Stimulated activated CD4-positive, alpha-beta T cell treated with anti-CD3 and anti-CD28 coated beads, Interleukin-4, amount 100 ng/mL, for 4 hours (primary cell): Measurements from ENCODE around the gene ACBD4.
A peak's percentile ranks its signal among the peaks of the same experiment; 100 is the strongest.

Source experiments
- DNase-seq, 2 experiments: peaks; one replicate each; pipeline ENCODE4 v3.0.0-alpha.2; 2020

Gene ACBD4, protein sequence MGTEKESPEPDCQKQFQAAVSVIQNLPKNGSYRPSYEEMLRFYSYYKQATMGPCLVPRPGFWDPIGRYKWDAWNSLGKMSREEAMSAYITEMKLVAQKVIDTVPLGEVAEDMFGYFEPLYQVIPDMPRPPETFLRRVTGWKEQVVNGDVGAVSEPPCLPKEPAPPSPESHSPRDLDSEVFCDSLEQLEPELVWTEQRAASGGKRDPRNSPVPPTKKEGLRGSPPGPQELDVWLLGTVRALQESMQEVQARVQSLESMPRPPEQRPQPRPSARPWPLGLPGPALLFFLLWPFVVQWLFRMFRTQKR

DNA sequence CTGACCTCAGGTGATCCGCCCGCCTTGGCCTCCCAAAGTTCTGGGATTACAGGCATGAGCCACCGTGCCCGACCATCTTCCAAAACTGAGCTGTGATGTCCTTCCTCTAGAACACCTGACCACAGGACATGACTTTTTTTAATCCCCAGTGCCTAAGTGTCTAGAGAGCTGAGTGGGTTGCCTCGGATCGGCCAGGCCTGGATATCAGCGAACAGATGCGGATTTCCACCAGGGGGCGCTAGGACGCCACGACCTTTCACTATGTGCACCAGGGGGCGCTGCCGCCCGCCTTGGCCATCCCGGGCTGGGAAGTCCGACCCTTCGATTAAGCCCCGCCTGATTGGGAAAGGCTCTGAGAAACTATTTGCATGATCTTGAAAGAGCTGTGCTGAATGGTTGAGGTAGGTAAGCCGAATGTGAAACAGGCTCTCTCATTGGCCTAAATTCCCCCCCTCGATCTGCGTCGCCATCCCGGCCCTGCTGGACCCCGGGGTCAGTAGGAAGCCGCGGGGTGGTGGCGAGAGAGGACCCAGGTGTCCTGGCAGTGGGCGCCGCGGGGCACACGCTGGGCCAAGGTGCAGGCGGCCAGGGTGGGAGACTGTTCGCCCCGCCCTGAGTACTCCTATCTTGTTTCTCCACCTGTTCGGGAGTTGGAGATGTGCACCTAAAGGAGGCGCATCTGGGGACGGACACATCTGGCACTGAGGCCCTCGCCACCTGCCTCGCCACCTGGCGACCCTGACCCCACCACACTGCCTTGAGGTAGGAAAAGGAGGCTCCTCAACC, at the start of gene ACBD4:
Gene ACBD4 (plus strand): TSS at position 496 of the 786 bp plus-strand sequence. CDS start 458 bp downstream, outside the sequence.
- peak; percentile 94 to 95 for DNase-seq

DNA sequence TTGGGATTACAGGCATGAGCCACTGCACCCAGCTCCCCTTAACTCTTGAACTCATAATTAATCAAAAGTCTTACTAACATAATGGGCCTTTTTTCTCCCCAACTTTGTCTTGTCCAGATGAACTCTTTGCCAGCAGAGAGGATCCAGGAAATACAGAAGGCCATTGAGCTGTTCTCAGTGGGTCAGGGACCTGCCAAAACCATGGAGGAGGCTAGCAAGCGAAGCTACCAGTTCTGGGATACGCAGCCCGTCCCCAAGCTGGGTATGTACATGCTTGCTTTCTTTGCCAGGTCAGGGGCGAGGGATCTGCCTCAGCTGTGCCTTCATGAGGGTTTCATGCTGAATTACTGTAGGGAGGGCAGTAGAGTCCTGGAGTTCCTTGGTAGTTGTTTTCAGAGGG, 49.1 kb upstream of the ACBD4 start:
- DNase-seq: no peak

DNA sequence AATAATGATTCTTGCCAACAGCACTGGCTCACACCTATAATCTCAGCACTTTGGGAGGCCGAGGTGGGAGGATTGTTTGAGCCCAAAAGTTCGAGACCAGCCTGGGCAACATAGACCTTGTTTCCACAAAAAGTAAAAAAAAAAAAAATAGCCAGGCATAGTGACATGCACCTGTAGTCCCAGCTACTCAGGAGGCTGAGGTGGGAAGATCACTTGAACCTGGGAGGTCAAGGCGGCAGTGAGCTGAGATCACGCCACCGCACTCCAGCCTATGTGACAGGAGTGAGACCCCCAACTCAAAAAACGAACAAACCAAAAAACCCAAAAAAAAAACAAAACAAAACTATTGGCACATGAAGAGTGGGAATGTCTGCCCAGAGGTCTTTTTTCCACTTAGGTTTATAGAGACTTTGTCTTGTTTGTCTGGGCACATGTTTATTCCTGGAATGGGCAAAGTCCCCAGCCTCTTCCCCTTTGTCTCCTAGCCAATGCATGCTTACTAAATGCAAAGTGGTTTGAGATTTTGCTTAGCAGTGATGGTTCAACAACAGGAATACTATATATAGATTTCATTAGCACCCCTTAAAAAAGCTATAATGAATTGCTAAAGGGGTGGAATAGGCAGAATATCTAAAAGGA, 48.5 kb upstream of the ACBD4 start:
- DNase-seq: no peak

DNA sequence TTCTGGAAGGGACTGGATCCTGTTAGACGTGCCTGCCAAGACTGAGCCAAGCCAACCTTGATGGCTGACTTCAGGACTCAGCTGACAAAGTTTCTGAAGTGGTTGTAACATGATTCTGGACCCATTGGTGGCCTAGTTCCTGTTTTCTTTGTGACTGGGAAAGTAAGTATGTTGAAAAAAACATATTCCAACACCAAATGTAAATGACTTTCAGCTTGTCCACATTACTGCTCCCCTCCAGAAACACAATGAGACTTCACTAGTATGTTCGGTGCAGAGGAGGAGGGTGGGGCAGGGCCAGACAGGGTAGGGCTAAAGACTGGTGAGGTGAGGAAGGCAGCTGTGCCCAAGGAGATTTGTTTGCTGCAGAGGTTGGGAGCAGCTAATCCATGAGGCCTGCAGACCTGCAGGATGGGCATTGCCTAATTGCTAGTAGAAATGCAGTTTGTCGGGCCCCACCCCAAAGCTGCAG, 47.9 kb upstream of the ACBD4 start:
- DNase-seq: no peak

DNA sequence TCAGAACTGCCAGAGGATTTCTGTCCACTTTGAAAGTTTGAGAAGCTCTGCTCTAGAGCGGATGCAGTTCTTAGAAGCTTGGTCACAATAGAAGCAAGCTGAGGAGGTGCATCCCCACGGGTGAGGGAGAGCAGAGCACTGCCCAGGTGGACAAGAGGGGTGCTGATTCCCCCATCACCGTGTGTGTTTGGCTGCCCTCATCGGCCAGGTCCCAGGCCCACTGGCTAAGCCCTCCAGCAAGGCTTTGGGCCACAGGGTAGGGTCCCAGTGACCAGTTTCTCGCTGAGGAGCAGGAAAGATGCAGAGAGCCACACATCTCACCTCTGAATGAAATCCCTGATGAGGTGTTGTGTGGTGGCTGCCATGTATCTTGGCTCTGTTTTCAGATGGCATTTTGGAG, 47.5 kb upstream of the ACBD4 start:
- DNase-seq: no peak

DNA sequence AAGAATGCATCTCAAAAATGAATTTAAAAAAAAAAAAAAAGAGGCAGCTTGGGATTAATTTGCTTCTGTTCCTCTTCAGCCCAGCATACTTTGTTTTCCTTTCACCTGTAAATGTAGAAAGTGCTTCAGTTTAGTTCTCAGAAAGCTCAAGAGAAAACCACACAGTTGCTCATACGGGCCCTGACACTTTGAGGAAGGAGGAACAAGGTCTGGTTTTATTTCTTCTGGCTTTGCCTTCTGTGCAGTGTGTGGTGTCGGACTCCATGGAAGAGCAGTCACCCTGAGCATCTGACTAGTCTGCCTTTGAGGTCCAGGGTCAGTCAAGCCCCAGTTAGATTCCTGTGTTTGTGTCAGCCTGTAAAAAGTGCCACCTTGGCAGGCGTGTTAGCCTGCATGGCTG, 46.7 kb upstream of the ACBD4 start:
- DNase-seq: no peak

DNA sequence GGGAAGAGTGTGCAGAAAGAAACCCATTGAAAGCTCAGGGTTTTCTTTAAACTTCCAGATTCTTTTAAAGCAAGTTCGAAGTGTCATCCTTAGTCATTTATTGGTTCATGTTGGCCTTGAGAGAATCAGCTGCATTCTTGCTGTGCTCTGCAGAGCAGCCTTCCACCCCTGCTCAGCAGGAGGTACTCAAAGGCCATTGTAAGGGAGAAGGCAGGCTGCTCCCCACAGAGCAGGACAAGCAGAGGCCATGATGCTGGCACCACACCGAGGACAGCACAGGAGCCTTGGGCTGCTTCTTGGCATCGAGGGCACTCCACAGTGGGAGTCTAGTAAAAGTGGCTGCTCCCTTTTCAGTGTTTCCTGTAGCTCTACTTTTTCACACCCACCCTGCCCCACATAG, 44.8 kb upstream of the ACBD4 start:
- no peak for DNase-seq

DNA sequence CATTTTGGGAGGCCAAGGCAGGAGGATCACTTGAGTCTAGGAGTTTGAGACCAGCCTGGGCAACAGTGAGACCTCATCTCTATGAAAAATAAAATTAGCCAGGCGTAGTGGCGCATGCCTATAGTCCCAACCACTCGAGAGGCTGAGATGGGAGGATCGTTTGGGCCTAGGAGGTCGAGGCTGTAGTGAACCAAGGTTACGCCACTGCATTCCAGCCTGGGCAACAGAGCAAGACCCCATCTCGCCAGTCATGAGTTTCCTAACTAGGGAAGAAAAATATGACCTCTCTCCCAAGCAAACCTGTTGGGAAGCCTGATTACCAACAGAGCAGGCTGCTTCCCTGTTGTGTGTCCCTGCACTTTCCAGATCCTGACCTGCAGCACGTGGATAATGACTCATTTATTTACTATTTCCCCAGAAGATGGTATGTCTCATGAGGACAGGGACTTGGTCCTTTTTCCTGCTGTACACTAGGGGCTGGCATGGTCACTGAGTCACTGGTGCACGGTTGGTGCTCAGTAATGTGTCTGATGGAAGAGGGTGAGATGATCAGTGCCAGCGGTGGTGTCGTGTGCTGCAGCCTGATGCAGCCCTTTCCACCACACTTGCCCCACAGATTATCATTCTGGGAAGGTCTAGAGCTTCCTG, 43.6 kb upstream of the ACBD4 start:
- DNase-seq: no peak

DNA sequence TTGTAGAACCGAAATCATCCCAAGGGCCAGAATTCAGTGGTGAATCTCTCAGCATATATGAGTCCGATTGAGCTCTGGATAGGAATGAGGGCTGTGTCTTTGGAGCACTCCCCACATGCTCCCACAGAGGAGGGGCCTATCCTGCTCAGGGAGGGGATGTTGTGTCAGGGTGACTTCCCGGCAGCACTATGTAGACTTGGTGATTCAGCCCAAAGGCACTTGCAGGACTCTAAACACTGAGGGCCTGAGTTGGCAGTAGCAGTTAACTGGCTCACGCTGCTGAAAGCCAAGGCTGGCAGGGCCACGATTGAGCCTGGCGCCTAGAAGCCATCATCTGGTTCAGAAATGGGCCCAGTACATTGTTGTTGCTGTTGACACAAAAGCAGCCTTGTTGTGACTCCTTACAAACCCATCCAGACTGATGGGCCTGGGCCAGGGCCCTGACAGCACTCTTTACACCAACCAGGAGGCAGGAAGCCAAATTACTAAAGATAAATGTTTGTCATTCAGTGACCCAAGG, 42.5 kb upstream of the ACBD4 start:
- no peak for DNase-seq

DNA sequence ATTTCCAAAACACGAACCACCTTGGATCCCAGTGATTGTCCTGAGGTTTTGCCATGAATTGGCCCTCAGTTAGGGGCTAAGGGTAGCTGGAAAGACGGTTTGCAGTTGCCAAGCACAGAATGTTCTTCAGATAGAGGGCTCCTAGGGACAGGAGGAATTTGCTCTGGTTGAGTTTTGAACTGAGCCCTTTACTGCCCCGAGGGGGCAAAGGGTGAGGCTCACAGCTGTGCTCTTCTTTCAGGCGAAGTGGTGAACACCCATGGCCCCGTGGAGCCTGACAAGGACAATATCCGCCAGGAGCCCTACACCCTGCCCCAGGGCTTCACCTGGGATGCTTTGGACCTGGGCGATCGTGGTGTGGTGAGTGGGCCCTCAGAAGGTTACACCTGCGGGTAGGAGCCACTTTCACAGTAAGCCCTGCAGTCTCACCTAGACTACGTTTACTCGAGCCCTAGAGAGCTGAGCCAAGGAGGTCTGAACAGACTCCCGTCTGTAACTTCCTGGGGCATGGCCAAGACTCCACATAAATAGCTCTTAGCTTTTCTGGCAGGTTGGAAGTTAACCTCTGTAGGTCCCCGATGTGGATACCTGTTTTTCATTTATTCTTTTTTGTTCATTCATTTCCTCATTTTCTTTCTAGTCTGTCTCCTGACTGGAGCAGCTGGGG, 41.9 kb upstream of the ACBD4 start:
- DNase-seq: no peak

DNA sequence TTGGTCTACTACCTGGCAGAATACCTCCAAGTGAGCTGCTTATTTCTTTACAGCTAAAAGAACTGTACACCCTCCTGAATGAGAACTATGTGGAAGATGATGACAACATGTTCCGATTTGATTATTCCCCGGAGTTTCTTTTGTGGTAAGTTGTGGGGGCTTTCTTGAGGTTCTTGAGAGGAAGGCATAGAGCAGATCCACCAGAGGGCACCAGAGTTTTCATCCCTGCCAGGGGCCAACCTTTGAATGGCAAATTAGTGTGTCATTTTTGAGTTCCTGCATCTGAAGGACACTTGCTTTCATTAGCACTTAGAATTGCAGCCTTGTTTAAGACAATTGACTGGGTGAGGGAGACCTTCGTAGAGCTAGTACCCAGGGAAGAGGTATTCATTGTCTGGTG, 39.3 kb upstream of the ACBD4 start:
- no peak for DNase-seq

DNA sequence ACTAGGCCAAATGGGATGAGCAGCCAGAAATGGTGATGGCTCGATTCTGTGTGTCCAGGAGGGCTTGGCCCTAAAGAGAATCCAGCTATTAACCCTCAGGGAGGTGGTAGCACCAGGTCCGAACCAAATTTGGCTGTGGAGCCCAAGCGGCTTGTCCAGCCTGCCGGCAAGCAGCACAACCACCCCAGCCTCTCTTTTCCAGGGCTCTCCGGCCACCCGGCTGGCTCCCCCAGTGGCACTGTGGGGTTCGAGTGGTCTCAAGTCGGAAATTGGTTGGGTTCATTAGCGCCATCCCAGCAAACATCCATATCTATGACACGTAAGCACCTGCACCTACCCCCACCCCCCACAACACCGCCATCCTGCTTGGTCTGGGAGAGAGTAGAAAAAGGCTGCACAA, 38.6 kb upstream of the ACBD4 start:
- no peak for DNase-seq

DNA sequence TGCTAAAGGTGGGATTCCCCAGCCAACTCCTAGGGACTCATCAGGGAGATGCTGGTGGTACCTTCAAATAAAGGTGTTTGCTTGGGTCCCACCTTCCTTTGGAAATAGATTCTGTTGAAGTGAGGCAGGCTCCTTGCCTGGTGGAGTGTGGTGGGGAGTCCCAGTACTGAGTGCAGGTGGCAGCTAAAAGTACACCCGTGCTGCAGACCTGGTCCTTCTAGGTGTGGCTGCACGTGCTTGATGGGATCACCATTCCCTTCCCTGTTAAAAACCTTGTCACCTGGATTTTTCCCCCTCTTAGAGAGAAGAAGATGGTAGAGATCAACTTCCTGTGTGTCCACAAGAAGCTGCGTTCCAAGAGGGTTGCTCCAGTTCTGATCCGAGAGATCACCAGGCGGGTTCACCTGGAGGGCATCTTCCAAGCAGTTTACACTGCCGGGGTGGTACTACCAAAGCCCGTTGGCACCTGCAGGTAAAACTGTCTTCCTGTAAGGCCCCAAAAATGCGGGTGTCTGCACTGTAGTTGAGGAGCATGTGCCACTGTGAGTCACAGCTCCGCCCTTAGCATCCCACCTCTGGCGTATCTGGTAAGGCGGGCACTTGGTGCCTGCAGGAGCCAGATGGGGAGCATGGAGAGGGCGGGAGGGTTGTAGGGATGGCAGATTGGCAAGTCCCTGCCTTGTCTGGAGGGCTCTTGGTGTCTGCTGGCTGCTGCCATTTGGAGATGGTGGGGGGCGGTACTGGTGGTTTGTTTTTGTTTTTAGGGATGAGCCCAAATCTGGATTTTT, 37.2 kb upstream of the ACBD4 start:
- DNase-seq: no peak

DNA sequence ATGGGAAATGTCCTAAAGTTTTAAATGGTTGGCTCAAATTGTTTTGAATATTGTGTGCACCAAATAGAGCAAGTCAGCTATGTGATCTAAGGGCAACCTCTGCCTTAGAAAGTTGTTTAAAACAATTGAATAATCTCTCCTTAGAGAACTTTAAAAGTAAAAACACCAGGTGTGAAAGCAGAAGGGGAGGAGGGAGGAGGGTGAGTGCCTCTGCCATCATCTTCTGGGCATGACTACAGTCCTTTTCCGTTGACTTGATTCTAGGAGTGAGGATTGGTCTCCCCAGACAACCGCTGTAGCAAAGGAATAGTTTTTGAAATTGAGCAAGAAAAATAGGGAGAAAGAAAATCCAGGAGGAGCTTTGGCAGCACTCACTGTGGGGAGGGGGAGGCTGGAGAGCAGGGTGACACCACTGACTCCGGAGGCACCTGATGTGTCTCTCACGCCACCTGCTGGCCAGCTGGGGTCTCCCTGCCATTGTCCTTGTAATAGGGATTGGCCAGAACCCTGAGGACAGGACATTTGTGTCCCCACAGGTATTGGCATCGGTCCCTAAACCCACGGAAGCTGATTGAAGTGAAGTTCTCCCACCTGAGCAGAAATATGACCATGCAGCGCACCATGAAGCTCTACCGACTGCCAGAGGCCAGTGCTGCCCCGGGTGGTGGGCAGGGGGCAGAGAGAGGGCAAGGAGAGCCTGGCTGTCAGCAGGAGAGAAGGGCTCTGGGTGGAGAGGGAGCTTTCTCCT, 36.4 kb upstream of the ACBD4 start:
- DNase-seq: peak; percentile 62 to 71

DNA sequence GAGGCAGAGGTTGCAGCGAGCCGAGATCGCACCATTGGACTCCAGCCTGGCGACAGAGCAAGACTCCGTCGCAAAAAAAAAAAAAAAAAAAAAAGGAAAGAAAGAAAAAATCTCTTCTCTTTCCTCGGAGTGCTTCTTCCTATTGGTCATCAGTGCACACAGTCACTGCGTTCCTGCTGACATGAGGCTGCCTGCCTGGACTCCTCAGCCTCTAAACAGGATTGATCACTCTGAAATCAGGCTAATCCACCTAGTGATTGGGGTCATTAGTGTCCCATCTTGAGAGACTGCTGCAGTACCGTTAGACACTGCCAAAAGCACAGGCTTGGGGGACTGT, 34.0 kb upstream of the ACBD4 start:
- DNase-seq: no peak

DNA sequence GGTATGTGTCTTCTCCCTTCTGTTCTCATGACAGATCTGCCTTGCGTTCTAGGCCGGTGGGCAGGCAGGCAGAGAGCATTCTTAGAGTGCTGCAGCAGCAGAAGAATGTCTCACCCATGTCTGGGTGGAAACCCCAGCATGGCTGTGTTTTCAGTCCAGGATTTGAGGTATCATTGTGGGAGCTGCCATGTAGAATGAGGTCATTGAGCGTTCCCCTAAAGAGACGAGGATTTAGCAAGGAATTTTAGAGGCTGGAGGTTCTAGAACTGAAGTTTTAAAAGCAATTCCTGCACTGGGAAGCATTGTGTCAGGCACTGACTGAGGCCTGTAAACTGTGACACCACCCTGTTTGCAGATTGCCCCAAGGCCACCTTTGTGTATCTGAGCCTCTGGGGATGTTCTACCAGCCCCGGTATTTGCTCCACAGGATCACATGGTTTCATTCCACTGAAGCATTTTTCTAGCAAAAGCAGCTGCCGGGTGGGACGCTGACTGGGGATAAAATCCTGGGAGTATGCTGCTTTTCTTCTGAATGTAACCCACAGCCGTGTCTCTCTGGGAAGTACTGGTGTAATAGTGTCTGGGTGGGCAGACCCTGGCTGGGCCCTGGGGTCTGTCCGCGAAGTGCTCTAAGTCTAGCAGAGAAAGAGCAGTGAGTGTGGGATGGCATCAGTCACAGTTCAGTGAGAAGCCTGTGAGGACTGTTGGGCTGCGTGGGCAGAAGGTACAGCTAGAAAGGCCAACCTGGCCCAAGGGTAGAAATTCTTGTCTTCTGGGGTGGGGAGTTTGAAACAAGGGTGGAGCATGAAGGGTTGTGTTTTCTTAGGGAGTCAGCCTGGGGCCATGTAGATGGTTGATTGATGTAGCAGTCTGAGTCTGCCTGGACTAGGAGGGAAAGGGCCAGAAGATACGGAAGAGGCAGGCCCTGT, 33.3 kb upstream of the ACBD4 start:
- no peak for DNase-seq

DNA sequence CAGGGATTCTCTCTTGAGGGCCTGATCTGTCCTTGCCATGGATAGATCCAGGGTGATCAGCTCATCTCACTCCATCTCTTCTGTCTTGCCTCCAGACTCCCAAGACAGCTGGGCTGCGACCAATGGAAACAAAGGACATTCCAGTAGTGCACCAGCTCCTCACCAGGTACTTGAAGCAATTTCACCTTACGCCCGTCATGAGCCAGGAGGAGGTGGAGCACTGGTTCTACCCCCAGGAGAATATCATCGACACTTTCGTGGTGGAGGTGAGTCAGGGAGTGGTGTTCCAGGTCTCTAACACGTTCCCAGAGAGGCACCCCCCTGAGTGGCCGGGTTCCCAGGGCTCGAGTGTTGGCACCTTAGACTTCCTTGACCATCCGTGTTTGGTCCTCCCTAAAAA, 32.6 kb upstream of the ACBD4 start:
- no peak for DNase-seq

DNA sequence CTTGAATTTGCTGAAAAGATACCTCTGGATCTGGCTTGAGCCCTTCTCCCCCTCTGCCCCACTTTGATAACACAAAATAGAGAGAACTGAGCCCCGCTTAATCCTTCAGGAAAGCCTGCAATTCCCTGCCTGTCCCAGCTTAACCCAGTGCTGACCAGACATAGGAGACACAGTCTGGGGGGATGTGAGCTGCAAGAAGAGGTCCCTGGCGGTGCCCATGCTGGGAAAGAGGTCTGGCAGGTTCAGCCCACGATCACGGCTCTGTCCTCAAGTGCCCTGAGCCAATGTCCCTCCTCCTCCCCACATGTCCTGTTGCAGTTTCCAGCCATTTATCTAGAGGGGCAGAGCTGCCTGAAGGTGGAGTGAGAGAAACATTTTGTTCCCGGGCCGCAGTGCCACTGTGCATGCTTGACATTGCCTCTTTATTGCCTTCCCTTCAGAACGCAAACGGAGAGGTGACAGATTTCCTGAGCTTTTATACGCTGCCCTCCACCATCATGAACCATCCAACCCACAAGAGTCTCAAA, 32.2 kb upstream of the ACBD4 start:
- no peak for DNase-seq

DNA sequence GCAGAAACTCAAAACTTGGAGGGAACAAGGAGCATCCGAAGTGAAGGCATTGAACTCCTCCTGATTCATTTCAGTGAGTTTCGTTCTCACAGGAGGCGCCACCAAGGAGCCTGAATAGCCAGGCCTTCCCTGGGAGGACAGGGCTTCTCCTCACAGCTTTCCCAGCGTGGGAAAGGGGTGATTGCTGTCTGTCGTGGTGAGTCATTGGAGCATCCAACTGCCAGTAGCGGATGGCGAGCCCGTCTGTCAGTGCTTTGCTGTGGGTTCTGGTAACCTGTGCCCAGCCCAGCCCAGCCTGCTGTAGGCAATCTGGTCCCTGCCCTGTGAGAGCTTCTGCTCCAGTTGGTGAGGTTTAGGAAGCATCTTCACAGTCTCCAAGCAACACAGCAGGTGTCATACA, 31.5 kb upstream of the ACBD4 start:
- no peak for DNase-seq

DNA sequence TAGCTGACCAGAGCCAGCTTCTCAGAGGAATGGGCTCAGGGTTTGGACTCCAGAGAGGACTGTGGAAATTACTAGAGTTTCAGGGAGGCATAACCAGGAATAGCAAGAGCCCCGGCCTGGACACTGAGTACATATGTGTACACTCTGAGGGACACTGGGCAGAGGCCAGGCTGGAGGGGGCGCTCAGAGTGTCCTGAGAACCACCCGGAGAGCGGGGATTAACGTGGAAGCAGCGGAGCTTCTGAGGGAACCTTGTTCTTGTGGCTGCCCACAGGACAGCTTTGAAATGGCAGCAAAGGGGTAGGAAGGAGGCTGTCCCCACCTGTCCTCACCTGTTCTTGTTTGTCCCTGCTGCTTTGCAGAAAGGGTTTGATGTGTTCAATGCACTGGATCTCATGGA, 31.0 kb upstream of the ACBD4 start:
- no peak for DNase-seq
